Astrocyte (in vitro differentiated cells and primary cell): ENCODE measurements around the gene AIFM3. TPM values are rescaled to one million over a fixed set of nuclear protein-coding genes. Genes with fewer than 3 reads are reported as not detected.
"Not testable (repeated sequence)": the region's sequence is repeated elsewhere in the genome, so short reads cannot be mapped to it uniquely, and the experiment has no call there.

ENCODE experiments used
- DNase-seq: peaks from one replicate; pipeline ENCODE4 v3.0.0-alpha.2; 2010; ENCODE audit warnings: low read depth
- FAIRE-seq: peaks from 2 replicates; lab custom pipeline; 2011; peaks lifted over from hg19 to GRCh38; lab: Jason Lieb, UNC
- H2AFZ ChIP-seq: 2 replicates; pipeline ENCODE4 v1.6.0; 2012; ENCODE audit warnings: low read depth, low read length, inconsistent platforms
- H3K27ac ChIP-seq: 2 replicates; pipeline ENCODE4 v1.5.1; 2011; ENCODE audit warnings: low read depth, low read length, inconsistent platforms
- H3K27me3 ChIP-seq: 2 replicates; pipeline ENCODE4 v1.6.0; 2011; ENCODE audit warnings: low read length, inconsistent platforms; ENCODE audit not compliant: insufficient read depth
- H3K36me3 ChIP-seq: 2 replicates; pipeline ENCODE4 v1.5.1; 2011; ENCODE audit warnings: low read length, inconsistent platforms; ENCODE audit not compliant: insufficient read depth
- H3K4me1 ChIP-seq: 2 replicates; pipeline ENCODE4 v1.5.1; 2011; ENCODE audit warnings: low read length, inconsistent platforms; ENCODE audit not compliant: insufficient read depth
- H3K4me2 ChIP-seq: 2 replicates; pipeline ENCODE4 v1.6.0; 2012; ENCODE audit warnings: low read length, inconsistent platforms
- H3K4me3 ChIP-seq: 2 replicates; pipeline ENCODE4 v1.5.1; 2011; ENCODE audit warnings: low read depth, mild to moderate bottlenecking, low read length, inconsistent platforms; ENCODE audit not compliant: insufficient read depth
- H3K79me2 ChIP-seq: 2 replicates; pipeline ENCODE4 v1.6.0; 2012; ENCODE audit warnings: mild to moderate bottlenecking, low read length, inconsistent platforms; ENCODE audit not compliant: insufficient read depth
- H3K9ac ChIP-seq: 2 replicates; pipeline ENCODE4 v1.6.0; 2012; ENCODE audit warnings: mild to moderate bottlenecking, low read length, inconsistent platforms
- H3K9me3 ChIP-seq: 2 replicates; pipeline ENCODE4 v1.5.1; 2012; ENCODE audit warnings: low read depth, mild to moderate bottlenecking, low read length, inconsistent platforms; ENCODE audit not compliant: insufficient read depth
- H4K20me1 ChIP-seq: 2 replicates; pipeline ENCODE4 v1.6.0; 2012; ENCODE audit warnings: low read length, inconsistent platforms; ENCODE audit not compliant: insufficient read depth
- H3K27ac Mint-ChIP-seq: one replicate; pipeline ENCODE4 v1.8.0; 2021; ENCODE audit warnings: mild to moderate bottlenecking, mixed read lengths; ENCODE audit not compliant: unreplicated experiment
- H3K27me3 Mint-ChIP-seq: one replicate; pipeline ENCODE4 v1.8.0; 2021; ENCODE audit warnings: low read depth, mixed read lengths; ENCODE audit not compliant: unreplicated experiment
- H3K36me3 Mint-ChIP-seq: one replicate; pipeline ENCODE4 v1.8.0; 2021; ENCODE audit warnings: low read depth, mixed read lengths; ENCODE audit not compliant: unreplicated experiment
- H3K4me1 Mint-ChIP-seq: one replicate; pipeline ENCODE4 v1.8.0; 2021; ENCODE audit warnings: low read depth, mixed read lengths; ENCODE audit not compliant: unreplicated experiment
- H3K4me3 Mint-ChIP-seq: one replicate; pipeline ENCODE4 v1.8.0; 2021; ENCODE audit warnings: mild to moderate bottlenecking, moderate library complexity, mixed read lengths; ENCODE audit not compliant: unreplicated experiment
- H3K9me3 Mint-ChIP-seq: one replicate; pipeline ENCODE4 v1.8.0; 2021; ENCODE audit warnings: mild to moderate bottlenecking, mixed read lengths; ENCODE audit not compliant: unreplicated experiment
- CTCF ChIP-seq: IDR thresholded peaks from 2 replicates; pipeline ENCODE4 v1.5.1; 2011; ENCODE audit warnings: low read depth, mild to moderate bottlenecking, inconsistent platforms, low read length, moderate library complexity; ENCODE audit not compliant: insufficient read depth
- EZH2 ChIP-seq: IDR thresholded peaks from 2 replicates; pipeline ENCODE4 v1.6.1; 2012; ENCODE audit warnings: mild to moderate bottlenecking, low read length, inconsistent platforms; ENCODE audit not compliant: insufficient read depth
- total RNA-seq: library from RNA; stranded (reverse); gene quantifications from 2 replicates; pipeline ENCODE4 v1.2.1, GENCODE V29; 2021

The AIFM3 gene
- total RNA-seq, 1 donor from 2014 or later = 0.48 TPM

- Mint-ChIP-seq H3K9me3 (no peaks in the 10 kb centered on the region), H3K27me3 (no peaks in the 10 kb centered on the region), H3K4me1 (no peaks in the 10 kb centered on the region), H3K4me3 (peak within 1 kb of the TSS; percentile 95), H3K27ac (peak within 1 kb of the TSS; percentile 97), H3K36me3 (no peaks in the 10 kb centered on the region)
- DNase-seq = peak; percentile 84
- Histone ChIP-seq H3K9ac (peak within 1 kb of the TSS; percentile 95), H3K36me3 (no peaks in the 10 kb centered on the region), H3K79me2 (peaks cover 40% of the 10 kb centered on the region), H3K4me1 (peaks cover 23% of the 10 kb centered on the region), H3K27ac (peak within 1 kb of the TSS; percentile 98), H3K9me3 (no peaks in the 10 kb centered on the region), H2AFZ (peak within 1 kb of the TSS; percentile 79), H3K27me3 (no peaks in the 10 kb centered on the region), H3K4me3 (peak within 1 kb of the TSS; percentile 68), H3K4me2 (peak within 1 kb of the TSS; percentile 96), H4K20me1 (peaks cover 27% of the 10 kb centered on the region)
- TF ChIP-seq EZH2 (no peak), CTCF (no peak)
- no peak for FAIRE-seq
Observed at GRCh38 chr22:21001601-21002325, 34.7 kb downstream of the AIFM3 start, which contains the start of gene THAP7. THAP7 (minus strand) TSS chr22:21002118; CDS start chr22:21001911, 207 bp downstream.

GRCh38 chr22:21003782-21004181 lies 36.7 kb downstream of the AIFM3 start:
- Mint-ChIP-seq H3K27ac (no peak overlapping the region), H3K4me1 (no peaks in the 10 kb centered on the region), H3K36me3 (no peaks in the 10 kb centered on the region), H3K4me3 (no peak overlapping the region), H3K9me3 (no peaks in the 10 kb centered on the region), H3K27me3 (no peaks in the 10 kb centered on the region)
- Histone ChIP-seq H2AFZ (no peak overlapping the region), H3K9ac (no peak overlapping the region), H3K79me2 (peaks cover 40% of the 10 kb centered on the region), H4K20me1 (peaks cover 20% of the 10 kb centered on the region), H3K4me2 (peak overlapping the region; percentile 96), H3K4me3 (no peak overlapping the region), H3K9me3 (no peaks in the 10 kb centered on the region), H3K27ac (no peak overlapping the region), H3K27me3 (no peaks in the 10 kb centered on the region), H3K36me3 (no peaks in the 10 kb centered on the region), H3K4me1 (peaks cover 23% of the 10 kb centered on the region)
- DNase-seq (no peak), FAIRE-seq (no peak)
- TF ChIP-seq EZH2 (no peak), CTCF (no peak)

- H3K4me3 Mint-ChIP-seq = not testable (repeated sequence)
Observed at GRCh38 chr22:21009208-21009607, 42.2 kb downstream of the AIFM3 start.

More at GRCh38 chr22:21009208-21009607, 42.2 kb downstream of the AIFM3 start:
- H3K27ac Mint-ChIP-seq, H3K9me3 Mint-ChIP-seq, H3K4me2 ChIP-seq, H3K36me3 ChIP-seq, H3K36me3 Mint-ChIP-seq, H3K27me3 ChIP-seq, FAIRE-seq, H2AFZ ChIP-seq, H3K79me2 ChIP-seq, DNase-seq, H3K9ac ChIP-seq, H3K27me3 Mint-ChIP-seq, H4K20me1 ChIP-seq, H3K4me3 ChIP-seq, H3K9me3 ChIP-seq, H3K4me1 Mint-ChIP-seq, H3K4me1 ChIP-seq, H3K27ac ChIP-seq: not testable (repeated sequence)
